ENCODE data around the gene UQCC5. TPM values are rescaled to one million over a fixed set of nuclear protein-coding genes. Genes with fewer than 3 reads are reported as not detected.

The UQCC5 gene
- total RNA-seq, 1 donor from 2014 or later = 12.7 TPM

- Mint-ChIP-seq H3K27me3 (ENCODE audit: low read depth) (no peaks in the 10 kb centered on the region), H3K9me3 (no peaks in the 10 kb centered on the region), H3K36me3 (no peaks in the 10 kb centered on the region), H3K4me1 (peaks cover 2% of the 10 kb centered on the region), H3K4me3 (no peak overlapping the region), H3K27ac (no peak overlapping the region)
- TF ChIP-seq CTCF (IDR thresholded peaks at IDR 0.05; ENCODE audit: unreplicated experiment) = no peak
- no peak for DNase-seq (ENCODE audit: low spot score in 2 of 2, unreplicated experiment in 2 of 2)
These were observed 21.2 kb upstream of the UQCC5 start for GRCh38 chr3:52515192-52515591.

- Mint-ChIP-seq H3K4me1 (peaks cover 2% of the 10 kb centered on the region), H3K9me3 (no peaks in the 10 kb centered on the region), H3K27me3 (ENCODE audit: low read depth) (no peaks in the 10 kb centered on the region), H3K4me3 (no peak overlapping the region), H3K27ac (no peak overlapping the region), H3K36me3 (no peaks in the 10 kb centered on the region)
- DNase-seq (ENCODE audit: low spot score in 2 of 2, unreplicated experiment in 2 of 2) = no peak
- no peak for TF ChIP-seq CTCF (IDR thresholded peaks at IDR 0.05; ENCODE audit: unreplicated experiment)
These were observed 19.8 kb upstream of the UQCC5 start for GRCh38 chr3:52516509-52517195.

- no peaks in the 10 kb centered on the region for H3K36me3 Mint-ChIP-seq
- H3K27me3 Mint-ChIP-seq (ENCODE audit: low read depth) = no peaks in the 10 kb centered on the region
- DNase-seq (ENCODE audit: low spot score in 2 of 2, unreplicated experiment in 2 of 2) = no peak
- H3K4me3 Mint-ChIP-seq = no peak overlapping the region
- no peak overlapping the region for H3K27ac Mint-ChIP-seq
- peaks cover 2% of the 10 kb centered on the region for H3K4me1 Mint-ChIP-seq
- TF ChIP-seq CTCF (IDR thresholded peaks at IDR 0.05; ENCODE audit: unreplicated experiment) = no peak
- no peaks in the 10 kb centered on the region for H3K9me3 Mint-ChIP-seq
These were observed 18.3 kb upstream of the UQCC5 start for GRCh38 chr3:52517796-52518722.

- Mint-ChIP-seq H3K27me3 (ENCODE audit: low read depth) (no peaks in the 10 kb centered on the region), H3K4me3 (no peak overlapping the region), H3K4me1 (peaks cover 2% of the 10 kb centered on the region), H3K36me3 (peaks cover under 1% of the 10 kb centered on the region), H3K9me3 (no peaks in the 10 kb centered on the region), H3K27ac (no peak overlapping the region)
- no peak for TF ChIP-seq CTCF (IDR thresholded peaks at IDR 0.05; ENCODE audit: unreplicated experiment)
- DNase-seq (ENCODE audit: low spot score in 2 of 2, unreplicated experiment in 2 of 2) = no peak
These were observed 17.5 kb upstream of the UQCC5 start for GRCh38 chr3:52518723-52519444.

- no peak overlapping the region for H3K4me3 Mint-ChIP-seq
- H3K27ac Mint-ChIP-seq = no peak overlapping the region
- TF ChIP-seq CTCF (IDR thresholded peaks at IDR 0.05; ENCODE audit: unreplicated experiment) = no peak
- peaks cover 7% of the 10 kb centered on the region for H3K4me1 Mint-ChIP-seq
- DNase-seq (ENCODE audit: low spot score in 2 of 2, unreplicated experiment in 2 of 2) = no peak
- H3K36me3 Mint-ChIP-seq = peaks cover 7% of the 10 kb centered on the region
- no peaks in the 10 kb centered on the region for H3K9me3 Mint-ChIP-seq
- H3K27me3 Mint-ChIP-seq (ENCODE audit: low read depth) = no peaks in the 10 kb centered on the region
These were observed 16.8 kb upstream of the UQCC5 start for GRCh38 chr3:52519445-52520140.
